Globus pallidus (tissue), 1 donor: Measurements from ENCODE around the gene CLSTN2.
A peak's percentile ranks its signal among the peaks of the same experiment; 100 is the strongest.

Experiments
- DNase-seq: peaks from one replicate; pipeline ENCODE4 v3.0.0-alpha.2; 2015; ENCODE audit warnings: low spot score

The CLSTN2 gene

DNA sequence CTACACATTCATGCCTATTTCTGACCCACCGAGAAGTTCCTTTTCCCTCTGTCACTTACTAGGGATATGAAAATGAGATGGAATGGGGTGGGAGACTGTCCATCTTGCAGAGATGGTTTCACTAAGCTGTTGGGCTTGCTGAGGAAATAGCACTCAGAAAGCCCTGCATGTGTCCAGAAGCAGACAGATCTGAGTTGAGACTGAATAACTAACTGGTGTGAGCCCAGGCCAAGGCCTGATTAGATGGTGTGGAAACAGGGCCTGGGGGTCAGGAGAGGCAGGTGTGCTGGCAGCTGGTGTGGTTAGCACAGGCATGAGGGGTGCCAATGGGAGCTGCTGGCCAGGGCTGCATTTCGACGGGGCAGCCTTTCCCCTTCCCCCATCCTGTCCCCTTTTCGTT is 72.1 kb downstream of the CLSTN2 start:
- no peak for DNase-seq

- DNase-seq, result peak; percentile 80
These were observed 73.2 kb downstream of the CLSTN2 start for GRCh38 chr3:140007911-140008869.

- no peak for DNase-seq
These were observed 75.4 kb downstream of the CLSTN2 start for GRCh38 chr3:140010391-140010790.

GRCh38 chr3:140011086-140011485 is 76.1 kb downstream of the CLSTN2 start:
- no peak for DNase-seq

DNA sequence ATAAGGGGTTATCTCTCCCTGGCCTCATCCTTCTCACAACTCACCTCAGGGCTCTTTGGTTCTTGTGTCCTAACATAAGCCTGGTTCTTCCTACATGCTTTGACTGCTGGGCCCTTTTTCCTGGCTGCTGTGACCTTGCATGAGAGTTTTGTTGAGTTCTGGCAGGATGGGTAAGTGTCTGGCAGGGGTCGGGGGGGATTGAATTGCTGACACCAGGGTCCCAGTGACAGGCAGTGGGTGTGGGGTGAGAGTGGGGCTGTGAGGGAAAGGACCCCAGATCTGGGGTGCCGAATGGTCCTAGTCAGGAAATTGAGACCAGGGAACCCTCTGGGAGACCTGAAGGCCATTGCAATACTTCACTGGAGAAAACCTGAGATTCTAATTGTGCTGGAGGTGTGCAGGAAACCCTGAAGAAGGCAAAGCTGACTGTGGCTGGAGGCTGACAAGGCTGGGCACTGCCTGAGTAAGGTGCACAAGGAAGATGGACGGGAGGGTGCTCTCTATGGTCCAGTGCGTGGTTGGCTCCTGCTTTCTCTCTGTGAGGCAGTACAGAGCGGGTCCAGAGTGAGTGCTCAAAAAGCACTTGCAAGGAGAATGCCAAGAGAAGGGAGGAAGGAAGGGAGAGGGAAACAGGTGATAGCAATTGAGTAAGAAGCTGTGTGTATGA is 76.8 kb downstream of the CLSTN2 start:
- DNase-seq, result no peak

DNA sequence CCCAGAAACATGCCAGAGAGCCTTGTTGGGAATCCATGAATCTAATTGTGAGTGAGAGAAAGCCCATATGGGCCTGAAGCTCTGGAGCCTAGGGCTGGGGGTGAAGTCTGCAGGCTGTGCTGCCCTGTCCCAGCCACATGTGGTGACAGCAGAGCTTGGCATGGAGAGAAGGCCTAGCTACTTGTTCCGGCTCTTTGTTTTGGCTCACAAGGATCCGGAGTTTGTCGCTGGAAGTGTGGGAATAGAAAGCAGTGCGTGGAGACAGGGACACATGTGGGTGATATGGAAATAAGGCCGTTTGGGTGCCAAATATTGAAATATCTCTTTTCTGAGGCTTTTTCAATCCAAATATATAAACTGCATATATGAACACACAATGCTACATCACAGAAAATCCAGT is 78.2 kb downstream of the CLSTN2 start:
- DNase-seq, result no peak

GRCh38 chr3:140014831-140015495 is 80.0 kb downstream of the CLSTN2 start:
- no peak for DNase-seq

DNA sequence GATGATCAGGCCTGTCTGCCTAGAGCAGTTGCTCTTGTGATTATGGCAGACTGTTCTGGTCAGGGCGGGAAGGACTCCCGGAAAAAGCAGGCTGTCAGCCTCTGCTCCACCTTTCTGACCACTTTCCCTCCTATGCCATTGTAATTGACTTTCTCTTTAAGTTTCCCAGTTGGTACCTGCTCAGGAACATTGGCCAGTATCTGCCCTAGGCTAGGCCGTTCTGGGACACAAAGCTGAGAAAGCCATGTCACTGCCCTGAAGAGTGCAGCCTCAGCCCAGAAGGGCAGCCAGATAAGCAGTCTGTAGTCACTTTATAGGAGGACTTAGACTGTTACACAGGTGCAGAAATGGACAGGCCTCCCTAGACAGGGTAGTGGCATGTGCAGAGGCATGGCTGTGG is 80.8 kb downstream of the CLSTN2 start:
- no peak for DNase-seq

GRCh38 chr3:140018556-140018955 is 83.6 kb downstream of the CLSTN2 start:
- no peak for DNase-seq

- DNase-seq, result no peak
These were observed 85.0 kb downstream of the CLSTN2 start for GRCh38 chr3:140019946-140020345.

DNA sequence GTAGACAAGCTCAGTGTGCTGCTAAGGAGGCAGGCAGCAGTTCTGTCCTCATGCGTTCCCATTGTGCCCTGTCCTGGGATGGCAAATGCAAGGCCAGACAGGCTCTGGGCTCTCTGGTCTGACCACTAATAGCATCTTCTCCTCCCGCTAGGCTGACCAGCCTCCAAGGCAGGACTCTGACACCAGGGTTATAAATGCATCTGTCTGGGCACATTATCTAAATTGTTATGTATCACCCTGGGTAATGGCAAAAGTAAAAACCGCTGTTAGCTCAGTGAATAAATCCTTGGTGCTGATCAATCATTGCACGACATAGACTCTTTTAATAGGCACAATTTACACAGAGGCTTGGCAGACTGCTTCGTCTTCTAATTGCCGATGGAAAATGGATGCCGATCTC is 85.6 kb downstream of the CLSTN2 start:
- no peak for DNase-seq

DNA sequence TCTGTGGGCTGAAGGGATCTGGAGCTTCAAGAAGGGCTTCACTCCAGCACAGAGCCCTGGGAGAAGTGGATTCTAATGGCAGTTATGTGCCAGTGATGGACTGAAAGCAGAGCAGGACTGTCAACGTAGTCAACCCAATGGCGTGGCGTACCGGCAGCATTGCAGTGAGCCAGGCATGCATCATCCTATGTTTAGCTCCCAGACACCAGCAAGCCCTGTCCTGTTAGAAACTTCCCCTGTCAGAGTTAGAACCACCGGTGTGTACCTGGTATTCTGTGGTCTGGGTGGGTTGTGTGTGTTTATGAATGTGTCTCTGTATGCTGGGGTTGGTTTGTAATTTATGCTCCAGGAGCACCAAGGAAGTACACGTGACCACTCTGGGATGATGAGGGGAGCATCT is 86.3 kb downstream of the CLSTN2 start:
- DNase-seq, result no peak

GRCh38 chr3:140022066-140022770 is 87.2 kb downstream of the CLSTN2 start:
- no peak for DNase-seq

GRCh38 chr3:140023616-140024530 is 88.9 kb downstream of the CLSTN2 start:
- DNase-seq, result peak; percentile 77

DNA sequence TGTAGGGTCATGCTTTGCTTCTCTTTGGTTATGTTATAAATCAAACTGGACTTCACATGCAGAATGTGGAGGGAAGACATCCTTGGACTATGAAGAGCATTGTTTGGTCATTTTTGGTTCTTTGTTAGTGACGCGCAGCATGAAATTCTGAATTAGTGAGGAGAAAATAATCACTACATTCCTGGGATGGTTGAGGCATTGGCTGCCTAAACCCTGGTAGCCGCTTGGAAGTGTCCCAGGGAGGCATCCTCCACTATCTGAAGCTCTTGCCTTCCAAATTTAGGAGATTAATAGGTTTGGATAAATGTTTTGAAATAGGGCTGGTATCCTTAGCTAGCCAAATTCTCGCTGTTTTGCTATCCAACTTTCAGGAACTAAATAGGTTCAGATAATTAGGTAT is 96.2 kb downstream of the CLSTN2 start:
- DNase-seq, result no peak

GRCh38 chr3:140034058-140034457 is 99.1 kb downstream of the CLSTN2 start:
- DNase-seq, result no peak

DNA sequence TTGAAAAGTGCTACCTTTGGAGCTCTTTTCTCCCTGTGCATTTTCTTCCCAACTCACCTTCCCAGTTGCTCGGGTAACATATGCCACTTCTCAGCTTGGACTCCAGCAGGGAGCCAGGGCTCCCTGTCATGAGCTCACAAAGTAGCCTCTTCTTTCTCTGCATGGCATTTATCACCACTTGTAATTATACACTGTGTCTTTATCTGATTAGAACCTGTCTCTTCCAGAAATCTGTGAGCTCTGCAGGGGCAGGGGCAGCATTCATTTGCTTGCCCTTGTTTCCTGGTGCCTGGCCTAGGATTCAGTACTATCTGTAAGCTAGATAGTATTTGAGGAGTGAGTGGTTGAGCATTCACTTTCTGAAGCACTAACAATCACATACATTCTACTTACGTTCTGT is 100.9 kb downstream of the CLSTN2 start:
- DNase-seq, result no peak

- no peak for DNase-seq
These were observed 115.4 kb downstream of the CLSTN2 start for GRCh38 chr3:140050396-140050795.

DNA sequence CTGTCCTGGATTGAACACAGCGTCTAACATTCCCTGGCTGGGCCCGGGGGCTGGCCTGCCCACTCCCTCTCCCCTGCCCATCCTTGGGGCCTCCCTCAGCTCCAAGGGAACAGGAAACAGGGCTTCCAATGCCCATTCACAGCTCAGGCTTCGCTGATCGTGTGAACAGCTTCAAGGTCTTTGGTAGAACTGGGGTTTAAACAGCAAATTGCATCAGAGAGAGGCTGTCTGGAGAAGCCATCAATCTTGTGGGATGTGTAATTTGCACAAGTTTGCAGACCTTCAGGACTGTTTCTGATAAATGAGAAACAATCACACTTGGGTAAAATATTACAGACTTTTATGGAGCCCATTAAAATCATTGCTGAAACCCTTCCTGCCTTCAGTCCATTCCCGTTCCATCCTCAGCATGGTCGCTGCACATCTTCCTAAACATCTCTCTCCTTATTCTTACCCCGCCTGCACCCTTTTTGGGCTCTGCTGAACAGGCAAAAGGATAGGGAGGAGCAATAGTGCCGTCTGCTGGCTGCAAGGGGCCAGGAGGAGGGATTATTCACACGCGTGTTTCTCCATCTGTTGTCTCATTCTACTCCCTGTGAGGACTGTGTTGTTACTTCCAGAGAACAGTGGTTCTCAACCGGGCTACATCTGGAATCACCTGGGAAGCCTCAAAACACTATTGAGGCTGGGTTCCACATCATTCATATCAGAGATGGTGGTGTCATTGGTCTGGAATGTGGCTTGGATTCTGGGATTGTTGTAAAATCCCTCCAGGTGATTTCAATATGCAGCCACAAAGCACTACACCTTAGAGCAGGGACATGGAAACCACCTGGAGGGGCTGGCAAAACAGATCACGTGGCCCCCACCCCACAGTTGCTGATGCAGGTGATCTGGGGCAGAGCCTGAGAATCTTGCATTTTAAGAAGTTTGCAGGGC is 116.3 kb downstream of the CLSTN2 start:
- DNase-seq, result peak; percentile 62
